ENCODE results near the gene FZD1.
"Not testable (repeated sequence)": the region's sequence is repeated elsewhere in the genome, so short reads cannot be mapped to it uniquely, and the experiment has no call there.

Gene FZD1

DNA sequence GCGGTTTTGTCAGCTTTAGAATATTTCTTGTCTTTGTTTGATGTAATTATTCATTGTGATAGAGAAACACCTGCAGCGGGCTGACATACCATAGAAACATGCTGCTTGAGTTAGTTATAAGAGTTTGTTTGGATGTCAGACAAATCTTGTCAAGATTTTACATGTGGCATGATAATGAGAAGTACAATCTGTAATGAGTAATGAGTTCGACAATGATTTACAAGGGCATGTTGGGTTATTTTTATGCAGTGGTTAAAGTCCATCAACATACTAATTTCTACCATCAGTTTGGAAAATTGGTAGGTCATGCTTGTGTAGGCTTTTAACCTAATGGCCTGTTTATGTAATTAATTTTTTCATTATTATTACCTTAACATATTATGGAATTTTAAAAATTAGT is 31.3 kb downstream of the FZD1 start:
- DNase-seq (ENCODE audit: low read depth, low spot score), result no peak

DNA sequence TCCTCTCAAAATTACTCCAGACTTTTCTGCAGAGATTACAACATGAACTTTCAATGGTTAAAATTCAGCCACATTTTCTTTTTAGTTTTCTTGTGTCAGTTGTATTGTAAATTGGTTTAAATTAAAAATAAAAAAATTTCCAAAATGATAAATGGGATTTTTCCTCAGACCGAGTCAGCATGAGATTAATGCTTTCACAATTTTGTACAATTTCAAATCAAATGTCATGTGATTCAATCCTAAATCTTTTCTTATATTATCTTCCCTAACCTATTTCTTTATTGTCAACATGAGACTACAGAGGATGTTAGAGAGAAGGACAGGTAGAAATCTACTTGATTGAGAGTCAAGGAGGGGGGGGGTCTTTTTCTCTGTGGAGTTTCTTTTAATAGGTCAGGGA is 33.7 kb downstream of the FZD1 start:
- DNase-seq (ENCODE audit: low read depth, low spot score), result no peak

DNA sequence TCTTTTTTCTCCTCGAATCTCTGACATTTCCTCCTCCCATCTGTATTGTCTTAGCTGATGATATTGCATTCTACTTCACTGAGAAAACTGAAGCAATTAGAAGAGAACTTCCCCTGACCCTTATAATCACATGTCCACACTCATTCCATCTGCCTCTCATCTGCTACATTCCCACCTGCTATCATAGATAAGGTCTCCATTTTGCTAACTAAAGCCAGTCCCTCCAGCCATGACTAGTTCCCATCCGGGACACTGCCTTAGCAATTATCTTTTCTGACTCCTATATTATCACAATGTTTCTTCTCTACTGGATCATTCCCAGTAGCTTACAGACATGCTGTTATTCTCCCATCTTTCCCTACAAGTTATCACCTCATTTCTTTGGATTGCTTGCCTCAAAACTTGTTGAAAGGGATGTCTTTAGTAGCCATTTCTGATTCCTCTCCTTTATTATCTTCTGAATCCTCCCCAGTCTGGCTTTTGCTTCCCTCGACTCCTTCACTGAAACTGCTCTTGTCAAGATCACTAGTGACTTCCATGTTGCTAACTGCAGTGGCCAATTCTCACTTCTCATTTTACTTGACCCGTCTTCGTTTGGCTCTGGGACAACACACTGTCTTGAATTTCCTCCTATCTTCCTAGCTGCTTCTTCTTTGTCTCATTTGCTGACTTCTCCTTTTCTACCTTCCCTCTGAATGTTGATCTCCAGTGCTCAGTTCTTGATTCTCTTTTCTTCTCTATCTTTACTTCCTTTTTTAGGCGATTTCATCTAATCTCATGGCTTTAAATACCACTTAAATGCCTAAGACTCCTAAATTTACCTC is 35.9 kb downstream of the FZD1 start:
- no peak for DNase-seq (ENCODE audit: low read depth, low spot score)

DNA sequence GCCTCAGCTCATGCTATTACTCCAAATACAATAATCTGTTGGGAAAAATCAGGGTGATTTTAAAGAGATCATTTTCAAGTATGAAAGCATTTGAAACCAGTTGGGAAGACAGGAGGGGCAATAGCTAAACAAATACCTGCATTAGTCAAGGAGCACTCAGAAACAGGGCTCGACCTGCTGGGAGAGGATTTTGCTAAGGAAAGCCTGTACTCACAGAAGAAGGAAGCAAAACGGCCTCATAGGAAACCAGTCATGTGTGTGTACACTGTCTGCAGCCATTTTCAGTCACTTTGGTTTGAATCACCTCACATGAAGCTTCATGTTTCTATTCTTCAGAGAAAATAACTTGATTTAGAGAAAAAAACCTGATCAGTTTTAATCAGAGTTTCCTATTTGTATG is 38.6 kb downstream of the FZD1 start:
- DNase-seq (ENCODE audit: low read depth, low spot score), result no peak

DNA sequence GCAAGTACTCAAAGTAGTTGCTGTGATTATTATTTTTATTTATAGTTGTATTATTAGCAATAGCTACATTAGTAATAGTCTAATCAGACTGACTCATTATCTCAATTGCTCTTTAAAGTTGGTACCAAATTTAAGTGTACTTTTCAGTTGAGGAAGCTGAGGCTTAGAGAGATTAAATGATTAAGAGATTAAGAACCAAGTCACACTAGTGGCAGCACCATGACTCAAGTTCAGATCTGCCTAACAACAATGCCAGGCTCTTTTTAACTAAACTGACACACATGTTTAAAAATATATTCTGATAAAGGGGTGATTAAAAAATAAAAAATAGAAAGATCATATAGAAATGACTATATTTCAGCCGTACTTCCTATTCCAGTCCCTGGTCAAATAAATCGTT is 42.0 kb downstream of the FZD1 start:
- DNase-seq (ENCODE audit: low read depth, low spot score), result no peak

DNA sequence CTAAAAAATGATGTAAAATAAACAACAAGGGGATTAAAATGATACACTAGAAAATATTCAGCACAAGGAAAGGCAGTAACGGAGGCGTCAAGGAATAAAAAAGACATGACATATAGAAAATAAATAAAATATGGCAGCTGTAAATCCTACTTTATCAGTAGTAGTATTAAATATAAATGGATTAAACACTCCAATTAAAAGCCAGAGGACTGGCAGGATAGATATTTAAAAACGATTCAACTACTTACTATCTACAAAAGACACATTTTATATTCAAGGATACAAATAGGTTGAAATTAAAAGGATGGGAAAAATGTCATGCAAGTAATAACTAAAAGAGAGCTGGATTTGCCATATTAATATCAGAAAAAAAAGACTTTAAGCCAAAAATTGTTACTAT is 43.2 kb downstream of the FZD1 start:
- DNase-seq (ENCODE audit: low read depth, low spot score), result no peak

DNA sequence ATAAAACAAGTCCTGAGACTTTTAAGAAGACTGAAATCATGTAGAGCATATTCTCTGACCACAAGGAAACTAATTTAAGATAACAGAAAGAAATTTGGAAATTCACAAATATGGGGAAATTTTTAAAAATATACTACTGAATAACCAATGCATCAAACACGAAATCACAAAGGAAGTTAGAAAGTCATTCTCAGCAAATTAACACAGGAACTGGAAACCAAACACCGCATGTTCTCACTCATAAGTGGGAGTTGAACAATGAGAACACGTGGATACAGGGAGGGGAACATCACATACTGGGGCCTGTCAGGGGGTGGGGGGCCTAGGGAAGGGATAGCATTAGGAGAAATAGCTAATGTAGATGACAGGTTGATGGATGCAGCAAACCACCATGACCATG is 44.0 kb downstream of the FZD1 start:
- not testable (repeated sequence) for DNase-seq (ENCODE audit: low read depth, low spot score)

DNA sequence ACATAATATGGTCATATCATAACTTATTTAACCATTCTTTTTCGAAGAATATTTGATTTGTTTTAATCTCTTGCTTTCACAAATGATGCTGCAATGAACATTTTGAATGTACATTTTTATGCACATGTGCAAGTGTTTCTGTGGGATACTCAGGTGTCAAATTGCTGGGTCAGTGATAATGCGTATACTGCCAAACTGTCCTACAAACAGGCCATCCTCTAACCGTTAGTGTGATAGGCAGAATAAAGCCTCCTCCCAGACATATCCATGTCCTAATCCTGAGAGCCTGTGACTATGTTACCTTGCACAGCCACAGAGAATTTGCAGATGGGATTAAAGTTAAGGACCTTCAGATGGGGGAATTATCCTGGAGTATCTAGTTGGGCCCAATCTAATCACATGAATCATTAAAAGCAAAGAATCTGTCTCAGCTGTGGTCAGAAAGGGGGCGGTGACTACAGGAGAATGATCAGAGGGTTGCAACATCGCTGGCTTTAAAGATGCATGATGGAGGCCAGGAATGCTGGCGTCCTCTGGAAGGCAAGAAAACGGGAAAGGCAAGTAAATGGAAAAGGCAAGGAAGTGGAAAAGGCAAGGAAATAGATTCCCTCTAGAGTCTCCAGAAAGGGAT is 46.7 kb downstream of the FZD1 start:
- DNase-seq (ENCODE audit: low read depth, low spot score), result no peak

DNA sequence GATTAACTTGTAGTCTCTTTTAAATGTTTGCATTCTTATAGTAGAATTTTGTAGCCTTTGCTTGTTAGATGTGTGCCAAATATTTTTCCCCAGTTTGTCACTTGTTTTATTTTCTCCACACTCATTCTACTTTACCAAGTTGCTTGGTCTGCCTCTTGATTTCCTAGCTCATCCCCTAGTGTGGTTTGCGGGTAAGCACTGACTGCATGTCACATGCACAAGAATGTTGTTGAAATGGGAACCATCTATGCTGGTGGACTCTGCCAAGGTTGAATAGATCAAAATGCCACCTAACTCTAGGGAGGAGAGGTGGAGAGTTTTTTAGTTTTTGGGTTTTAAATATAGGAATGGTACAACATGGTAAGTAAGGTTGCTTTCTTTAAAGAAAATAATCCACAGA is 47.6 kb downstream of the FZD1 start:
- no peak for DNase-seq (ENCODE audit: low read depth, low spot score)

DNA sequence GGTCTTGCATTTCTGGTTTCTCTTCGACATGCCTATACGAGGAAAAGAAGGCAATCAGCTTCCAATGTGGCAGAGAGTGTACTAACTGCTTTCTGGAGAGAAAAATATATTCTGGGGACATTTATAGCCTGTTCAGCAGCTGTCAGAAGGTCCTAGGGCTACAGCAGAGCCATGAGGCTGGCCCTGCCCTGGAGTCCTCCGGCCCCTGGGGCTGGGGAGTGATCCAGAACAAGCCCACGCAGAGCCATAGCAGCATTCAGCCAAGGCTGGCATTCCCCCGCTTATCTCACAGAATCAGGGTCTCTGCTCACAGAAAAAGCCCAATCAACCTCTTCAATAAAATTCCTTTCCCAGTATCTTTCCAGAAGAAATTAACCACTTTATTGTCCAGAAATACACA is 48.9 kb downstream of the FZD1 start:
- no peak for DNase-seq (ENCODE audit: low read depth, low spot score)

DNA sequence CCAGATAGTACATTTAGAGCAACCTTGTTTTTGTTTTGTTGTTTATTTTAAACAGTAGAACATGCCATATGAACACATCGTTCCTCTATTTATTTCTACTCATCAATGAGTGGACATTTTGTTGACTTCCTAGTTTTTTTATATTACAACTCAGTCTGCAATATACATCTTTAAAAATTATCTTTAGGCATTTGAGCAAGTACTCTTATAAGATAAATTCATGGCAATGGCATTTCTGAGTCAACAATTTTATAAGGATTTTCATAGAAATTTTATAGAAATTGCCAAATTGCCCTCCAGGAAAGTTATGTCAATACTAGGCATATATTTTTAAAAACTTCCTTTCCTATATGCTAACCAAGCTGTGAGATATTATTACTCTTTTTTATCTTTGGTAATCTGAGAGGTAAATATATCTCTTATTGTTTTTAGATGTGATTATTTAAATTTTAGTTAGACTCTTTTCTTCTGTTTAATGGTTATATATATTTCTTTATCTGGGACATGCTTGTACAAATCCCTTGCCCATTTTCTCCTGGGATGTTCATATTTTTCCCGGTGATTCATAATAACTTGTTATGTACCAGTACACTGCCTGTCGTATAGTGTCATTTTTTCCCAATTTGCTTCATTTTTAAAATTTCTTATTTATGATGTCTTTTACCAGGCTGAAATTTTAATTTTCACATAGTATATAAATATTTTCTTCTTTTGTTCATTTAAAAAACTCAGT is 50.5 kb downstream of the FZD1 start:
- DNase-seq (ENCODE audit: low read depth, low spot score), result no peak

DNA sequence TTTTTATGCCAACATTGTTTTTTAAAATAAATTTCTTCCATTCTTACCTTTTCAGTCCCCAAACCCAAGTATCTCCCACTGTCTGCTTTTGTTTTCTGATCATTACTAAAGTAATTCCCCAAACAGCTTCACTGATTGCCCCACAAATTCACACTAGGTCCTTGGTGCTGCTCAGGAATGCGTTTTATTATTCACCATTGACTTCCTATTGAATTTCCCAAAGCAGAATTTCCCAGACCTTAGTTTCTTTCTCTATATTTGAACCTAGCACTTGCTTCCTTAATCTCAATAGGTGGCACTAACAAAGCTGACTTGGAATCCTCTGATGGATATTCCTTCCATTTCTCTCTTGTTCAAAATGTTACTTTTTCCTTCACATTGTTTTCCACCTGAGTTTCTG is 52.2 kb downstream of the FZD1 start:
- no peak for DNase-seq (ENCODE audit: low read depth, low spot score)

DNA sequence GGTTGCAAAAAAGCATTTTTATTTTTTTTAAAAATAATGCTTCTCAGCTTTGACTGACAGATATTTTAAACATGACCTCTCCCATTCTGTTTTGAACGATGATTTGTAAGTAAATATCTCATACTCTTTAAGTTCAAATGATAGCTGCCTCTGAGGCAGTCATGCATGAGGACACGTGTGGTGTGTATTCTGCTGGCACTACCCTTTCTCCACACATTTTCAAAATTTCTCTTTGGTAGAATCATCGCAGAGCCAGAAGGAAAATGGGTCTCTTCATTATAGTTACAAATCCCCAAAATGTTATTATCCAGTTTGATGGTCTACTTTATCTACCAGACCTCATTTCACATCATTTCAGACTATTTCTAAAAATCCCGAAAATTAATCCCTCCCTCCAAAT is 55.1 kb downstream of the FZD1 start:
- DNase-seq (ENCODE audit: low read depth, low spot score), result no peak

DNA sequence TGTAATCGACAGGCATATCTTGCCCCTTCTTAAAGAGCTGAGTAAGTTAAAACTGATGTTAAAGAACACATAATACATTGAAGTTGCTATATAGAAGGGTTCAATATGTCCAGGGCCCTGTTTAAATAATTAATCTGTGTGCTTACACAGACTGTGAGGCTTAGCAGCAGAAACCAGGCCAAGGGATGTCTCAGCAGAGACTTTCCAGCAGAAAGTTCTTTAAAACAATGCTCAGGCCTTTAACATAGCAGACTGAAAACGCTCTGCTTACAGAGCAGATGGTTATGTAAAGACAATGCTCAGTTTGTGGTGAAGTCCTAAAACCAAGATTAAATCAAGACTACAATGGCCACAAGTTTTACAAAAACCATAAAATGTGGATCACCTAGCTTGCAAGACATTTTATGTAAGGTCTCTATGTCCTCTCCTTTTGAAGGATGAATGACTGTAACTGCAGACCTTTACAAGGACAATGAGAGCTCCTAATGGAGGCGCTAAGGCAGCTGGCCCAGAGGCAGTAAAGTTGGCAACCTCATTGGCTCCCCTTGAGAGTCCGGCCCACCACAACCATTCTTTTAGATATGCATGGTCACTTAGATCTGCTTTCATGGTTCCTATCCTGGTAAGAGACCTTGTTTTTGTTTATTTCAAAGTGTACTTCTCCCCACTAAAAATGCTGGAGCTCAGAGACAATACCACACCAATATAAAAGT is 56.3 kb downstream of the FZD1 start:
- no peak for DNase-seq (ENCODE audit: low read depth, low spot score)

Data from brain pericyte (primary cell).